ENCODE measurements around the gene FZD8.

- TF ChIP-seq, protein P1, sequence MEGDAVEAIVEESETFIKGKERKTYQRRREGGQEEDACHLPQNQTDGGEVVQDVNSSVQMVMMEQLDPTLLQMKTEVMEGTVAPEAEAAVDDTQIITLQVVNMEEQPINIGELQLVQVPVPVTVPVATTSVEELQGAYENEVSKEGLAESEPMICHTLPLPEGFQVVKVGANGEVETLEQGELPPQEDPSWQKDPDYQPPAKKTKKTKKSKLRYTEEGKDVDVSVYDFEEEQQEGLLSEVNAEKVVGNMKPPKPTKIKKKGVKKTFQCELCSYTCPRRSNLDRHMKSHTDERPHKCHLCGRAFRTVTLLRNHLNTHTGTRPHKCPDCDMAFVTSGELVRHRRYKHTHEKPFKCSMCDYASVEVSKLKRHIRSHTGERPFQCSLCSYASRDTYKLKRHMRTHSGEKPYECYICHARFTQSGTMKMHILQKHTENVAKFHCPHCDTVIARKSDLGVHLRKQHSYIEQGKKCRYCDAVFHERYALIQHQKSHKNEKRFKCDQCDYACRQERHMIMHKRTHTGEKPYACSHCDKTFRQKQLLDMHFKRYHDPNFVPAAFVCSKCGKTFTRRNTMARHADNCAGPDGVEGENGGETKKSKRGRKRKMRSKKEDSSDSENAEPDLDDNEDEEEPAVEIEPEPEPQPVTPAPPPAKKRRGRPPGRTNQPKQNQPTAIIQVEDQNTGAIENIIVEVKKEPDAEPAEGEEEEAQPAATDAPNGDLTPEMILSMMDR (conservative IDR thresholded peaks at IDR 0.05; ENCODE audit: low read depth, low read length), result no peak
- TF ChIP-seq EZH2 (IDR thresholded peaks at IDR 0.05; ENCODE audit: borderline replicate concordance, low read depth, low read length, poor library complexity, severe bottlenecking), result no peak
Observed at GRCh38 chr10:35667971-35668370, 25.9 kb upstream of the FZD8 start.

Data from A673 (cell line).